Measurements from ENCODE around the gene SERGEF. TPM values are rescaled to one million over a fixed set of nuclear protein-coding genes. Genes with fewer than 3 reads are reported as not detected.

Gene SERGEF
- polyA plus RNA-seq, 1 experiment = 18.1 TPM

DNA sequence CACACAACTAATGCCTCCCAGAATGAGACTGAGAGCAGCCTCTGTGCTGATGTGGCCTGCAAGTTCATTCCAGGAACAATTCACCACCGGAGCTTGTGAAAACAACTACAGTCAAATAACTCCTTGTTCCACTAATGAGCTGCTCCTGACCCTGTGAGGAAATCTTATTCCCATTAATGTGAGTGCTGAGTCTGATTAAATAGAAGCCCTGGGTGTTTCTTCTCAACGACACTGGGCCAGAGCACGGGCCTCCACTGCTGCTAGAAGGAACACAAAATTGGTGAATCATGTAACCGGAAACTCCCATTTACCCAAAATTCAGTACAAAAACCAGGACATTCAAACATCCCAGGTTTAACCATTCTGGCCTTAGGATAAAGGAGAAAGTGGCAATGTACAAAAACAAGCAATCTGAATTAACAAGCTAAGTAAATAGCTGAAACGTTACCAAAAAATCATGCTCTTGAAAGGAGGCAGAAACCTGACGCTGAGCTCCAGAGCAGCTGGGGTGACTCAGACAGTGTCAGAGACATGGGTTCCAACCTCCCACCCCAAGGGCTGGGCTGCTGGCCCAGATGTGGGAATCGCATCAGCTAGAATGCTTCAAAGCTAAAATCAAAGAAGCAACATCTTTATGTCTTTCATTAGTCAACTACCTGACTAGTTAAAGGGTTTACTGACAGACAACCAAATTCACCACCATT lies 26.7 kb downstream of the SERGEF start:
- Histone ChIP-seq H3K27ac (ENCODE audit: low read depth, low read length) (peak overlapping the region; percentile 48), H3K4me3 (ENCODE audit: low read depth, low read length) (no peak overlapping the region), H3K9me3 (ENCODE audit: control insufficient read depth, insufficient read depth, low read length) (no peaks in the 10 kb centered on the region), H3K27me3 (ENCODE audit: control insufficient read depth, insufficient read depth, low read length) (no peaks in the 10 kb centered on the region)
- DNase-seq (ENCODE audit: low read depth, low spot score) = peak; percentile 63
- CTCF ChIA-PET = interaction anchor here (0.6 to 9.1 kb wide), 13 partner anchors 7 to 387 kb away, joined by 3 to 111 read pairs (median 5); no protein-coding TSS in a partner anchor
- POLR2A ChIA-PET = interaction anchor here (0.7 kb wide), 1 partner anchor 255 kb away, joined by 3 read pairs; no protein-coding TSS in a partner anchor
- TF ChIP-seq, protein P1, sequence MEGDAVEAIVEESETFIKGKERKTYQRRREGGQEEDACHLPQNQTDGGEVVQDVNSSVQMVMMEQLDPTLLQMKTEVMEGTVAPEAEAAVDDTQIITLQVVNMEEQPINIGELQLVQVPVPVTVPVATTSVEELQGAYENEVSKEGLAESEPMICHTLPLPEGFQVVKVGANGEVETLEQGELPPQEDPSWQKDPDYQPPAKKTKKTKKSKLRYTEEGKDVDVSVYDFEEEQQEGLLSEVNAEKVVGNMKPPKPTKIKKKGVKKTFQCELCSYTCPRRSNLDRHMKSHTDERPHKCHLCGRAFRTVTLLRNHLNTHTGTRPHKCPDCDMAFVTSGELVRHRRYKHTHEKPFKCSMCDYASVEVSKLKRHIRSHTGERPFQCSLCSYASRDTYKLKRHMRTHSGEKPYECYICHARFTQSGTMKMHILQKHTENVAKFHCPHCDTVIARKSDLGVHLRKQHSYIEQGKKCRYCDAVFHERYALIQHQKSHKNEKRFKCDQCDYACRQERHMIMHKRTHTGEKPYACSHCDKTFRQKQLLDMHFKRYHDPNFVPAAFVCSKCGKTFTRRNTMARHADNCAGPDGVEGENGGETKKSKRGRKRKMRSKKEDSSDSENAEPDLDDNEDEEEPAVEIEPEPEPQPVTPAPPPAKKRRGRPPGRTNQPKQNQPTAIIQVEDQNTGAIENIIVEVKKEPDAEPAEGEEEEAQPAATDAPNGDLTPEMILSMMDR (IDR thresholded peaks at IDR 0.05; ENCODE audit: low read depth, low read length) = no peak

DNA sequence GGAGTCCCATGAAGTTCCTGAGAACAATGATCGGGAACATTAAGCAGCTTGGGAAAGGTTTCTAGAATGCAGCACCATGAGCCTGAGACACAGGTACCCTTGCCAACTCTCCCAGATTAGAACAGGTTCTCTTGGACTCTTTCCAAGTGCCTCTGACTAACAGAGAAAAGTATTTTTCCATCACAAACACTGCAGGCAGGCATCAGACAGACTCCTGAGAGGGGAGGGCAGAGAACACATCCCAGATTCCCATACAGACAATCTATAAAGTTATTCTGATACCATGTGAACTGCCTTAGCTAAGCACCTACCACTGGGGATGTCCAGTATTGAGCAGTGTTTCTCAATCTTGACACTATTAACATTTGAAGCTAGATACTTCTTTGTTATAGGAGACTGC lies 27.3 kb downstream of the SERGEF start:
- H3K27me3 ChIP-seq (ENCODE audit: control insufficient read depth, insufficient read depth, low read length) = no peaks in the 10 kb centered on the region
- H3K4me3 ChIP-seq (ENCODE audit: low read depth, low read length) = no peak overlapping the region
- TF ChIP-seq, protein P1 (IDR thresholded peaks at IDR 0.05; ENCODE audit: low read depth, low read length) = no peak
- ChIA-PET POLR2A (interaction anchor here (0.7 kb wide), 1 partner anchor 254 kb away, joined by 3 read pairs; no protein-coding TSS in a partner anchor), CTCF (interaction anchor here (0.5 to 6.8 kb wide), 10 partner anchors 9 to 387 kb away, joined by 3 to 93 read pairs (median 5); no protein-coding TSS in a partner anchor)
- no peaks in the 10 kb centered on the region for H3K9me3 ChIP-seq (ENCODE audit: control insufficient read depth, insufficient read depth, low read length)
- no peak overlapping the region for H3K27ac ChIP-seq (ENCODE audit: low read depth, low read length)
- DNase-seq (ENCODE audit: low read depth, low spot score) = no peak

DNA sequence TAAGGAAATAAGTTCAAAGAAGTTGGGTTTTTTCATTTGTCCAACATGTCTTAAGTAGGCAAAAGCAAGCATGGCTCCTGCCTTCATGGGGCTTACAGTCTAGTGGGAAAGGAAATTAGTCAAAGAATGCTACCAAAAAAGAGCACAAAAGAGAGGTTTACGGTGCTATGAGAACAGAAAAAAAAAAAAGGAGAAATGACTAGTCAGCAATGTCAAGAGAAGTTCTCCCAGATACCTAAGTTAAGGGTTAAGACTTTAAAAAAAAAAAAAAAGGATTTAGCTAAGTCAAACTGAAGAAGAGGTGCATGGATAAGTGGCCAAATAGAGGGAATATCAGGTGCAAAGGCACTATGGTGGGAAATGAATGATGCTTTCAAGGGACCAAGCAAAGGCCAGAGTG lies 29.3 kb downstream of the SERGEF start:
- Histone ChIP-seq H3K27ac (ENCODE audit: low read depth, low read length) (no peak overlapping the region), H3K9me3 (ENCODE audit: control insufficient read depth, insufficient read depth, low read length) (no peaks in the 10 kb centered on the region), H3K4me3 (ENCODE audit: low read depth, low read length) (no peak overlapping the region), H3K27me3 (ENCODE audit: control insufficient read depth, insufficient read depth, low read length) (no peaks in the 10 kb centered on the region)
- TF ChIP-seq, protein P1 (IDR thresholded peaks at IDR 0.05; ENCODE audit: low read depth, low read length) = no peak
- CTCF ChIA-PET = interaction anchor here (1.4 to 16.8 kb wide), 3 partner anchors 11 to 251 kb away, joined by 3 to 678 read pairs (median 9); partner anchors contain the start of gene KCNC1
- DNase-seq (ENCODE audit: low read depth, low spot score) = no peak
- POLR2A ChIA-PET = no interaction called here

DNA sequence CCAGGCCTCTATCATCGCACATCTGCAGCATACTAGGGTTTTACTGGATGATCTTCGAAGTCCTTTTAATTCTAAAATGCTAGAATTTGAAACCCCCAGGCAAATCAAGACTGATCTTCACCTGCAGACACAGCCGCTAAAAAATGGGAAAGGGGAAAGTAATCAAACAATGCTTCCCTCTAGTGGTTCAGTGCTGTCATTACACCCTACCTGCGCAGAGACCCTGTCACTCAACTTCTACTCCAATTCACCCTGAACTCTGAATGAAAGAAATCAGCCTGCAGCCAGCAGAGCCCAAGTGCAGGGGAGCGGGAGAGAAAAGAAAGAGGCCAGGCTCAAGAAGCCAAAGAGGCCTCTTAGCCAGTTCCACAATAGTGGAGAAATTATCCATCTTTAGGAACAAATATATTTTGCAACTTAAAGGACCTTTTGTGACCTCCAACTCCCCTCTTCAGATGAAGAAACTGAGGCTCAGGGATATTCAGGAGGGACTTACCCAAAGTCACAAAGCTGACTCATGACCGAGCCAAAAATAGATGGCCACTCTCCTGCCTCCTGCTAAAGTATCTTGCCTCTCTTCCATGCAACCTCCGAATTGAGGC lies 33.0 kb downstream of the SERGEF start:
- H3K9me3 ChIP-seq (ENCODE audit: control insufficient read depth, insufficient read depth, low read length) = no peaks in the 10 kb centered on the region
- no peak for DNase-seq (ENCODE audit: low read depth, low spot score)
- POLR2A ChIA-PET = no interaction called here
- TF ChIP-seq, protein P1 (IDR thresholded peaks at IDR 0.05; ENCODE audit: low read depth, low read length) = peak; percentile 95
- no peak overlapping the region for H3K27ac ChIP-seq (ENCODE audit: low read depth, low read length)
- H3K27me3 ChIP-seq (ENCODE audit: control insufficient read depth, insufficient read depth, low read length) = no peaks in the 10 kb centered on the region
- H3K4me3 ChIP-seq (ENCODE audit: low read depth, low read length) = no peak overlapping the region
- CTCF ChIA-PET = interaction anchor here (0.8 to 16.8 kb wide), 24 partner anchors 11 to 381 kb away, joined by 3 to 678 read pairs (median 6); partner anchors contain the start of gene KCNC1

Data from AG04450 (cell line).